ENCODE results near the gene FOXD3. TPM values are rescaled to one million over a fixed set of nuclear protein-coding genes. Genes with fewer than 3 reads are reported as not detected.

The FOXD3 gene
- total RNA-seq, 1 experiment from 2014 or later, result 25.8 TPM

GRCh38 chr1:63319046-63320021 lies 3.0 kb upstream of the FOXD3 start:
- Histone ChIP-seq H3K4ac (ENCODE audit: low read depth, low read length) (no peak overlapping the region), H3K14ac (ENCODE audit: insufficient read depth, low read length) (no peak overlapping the region; the same call in 1 of the 2 replicates), H2AFZ (ENCODE audit: low read length) (no peak overlapping the region), H2BK20ac (ENCODE audit: low read depth, low read length, poor library complexity, severe bottlenecking) (no peak overlapping the region), H3K9me3 (ENCODE audit: control insufficient read depth, low read depth, low read length) (no peaks in the 10 kb centered on the region), H2BK5ac (ENCODE audit: insufficient read length, low read length) (no peak overlapping the region), H3K4me1 (ENCODE audit: insufficient read depth, low read length) (peaks cover 7% of the 10 kb centered on the region; the same call in 1 of the 2 replicates), H2BK12ac (ENCODE audit: insufficient read length, low read depth, low read length) (no peak overlapping the region), H3K79me2 (ENCODE audit: insufficient read depth, low read length) (no peaks in the 10 kb centered on the region; the same call in 1 of the 2 replicates), H4K5ac (ENCODE audit: insufficient read length, low read depth, low read length) (no peak overlapping the region), H4K20me1 (ENCODE audit: control insufficient read depth, insufficient read depth, insufficient read length) (no peaks in the 10 kb centered on the region), H3K56ac (ENCODE audit: insufficient read length, low read depth, low read length) (no peak overlapping the region), H2AK5ac (ENCODE audit: insufficient read length, low read length) (no peak overlapping the region), H3K79me1 (ENCODE audit: insufficient read depth, low read depth, low read length, poor library complexity, severe bottlenecking) (no peaks in the 10 kb centered on the region), H2BK15ac (ENCODE audit: low read depth, low read length) (no peak overlapping the region), H3K23ac (ENCODE audit: insufficient read length, low read depth, low read length) (no peak overlapping the region), H3K18ac (ENCODE audit: insufficient read length, low read depth, low read length) (peak overlapping the region; percentile 2), H3K9ac (ENCODE audit: extremely low read depth, insufficient read length, low read length) (peak overlapping the region; percentile 44), H3K27me3 (ENCODE audit: insufficient read depth, low read length) (no peaks in the 10 kb centered on the region; the same call in 1 of the 2 replicates), H3K23me2 (ENCODE audit: insufficient read length, low read depth, low read length, poor library complexity, severe bottlenecking) (peaks cover 50% of the 10 kb centered on the region), H4K8ac (replicated peaks; ENCODE audit: insufficient read length, low read depth, low read length) (no peak overlapping the region), H3K4me2 (ENCODE audit: insufficient read depth, insufficient read length, low read length) (peak overlapping the region; percentile 95), H3K27ac (ENCODE audit: insufficient read length, low read depth, low read length) (no peak overlapping the region), H4K91ac (ENCODE audit: insufficient read length, low read depth, low read length) (no peak overlapping the region), H3T11ph (ENCODE audit: low read length) (no peak overlapping the region), H2BK120ac (ENCODE audit: low read depth, low read length, poor library complexity, severe bottlenecking) (no peak overlapping the region)
- Mint-ChIP-seq H3K4me3 (peak overlapping the region; percentile 83 to 96), H3K27ac (peak overlapping the region in 1 of 3 experiments; percentile 73; a peak in 2 of 7 replicates), H3K36me3 (ENCODE audit: insufficient read depth in 1 of 3, low read depth in 3 of 3) (peaks cover 0 to 3% (median 0%) of the 10 kb centered on the region in 3 experiments; a peak in 3 of 7 replicates), H3K9me3 (no peaks in the 10 kb centered on the region), H3K4me1 (peaks cover 51 to 53% of the 10 kb centered on the region in 2 experiments), H3K27me3 (ENCODE audit: low read depth) (peaks cover 57% of the 10 kb centered on the region)
- no peak for TF ChIP-seq CTCF (conservative IDR thresholded peaks at IDR 0.05)
- DNase-seq, result peak; percentile 58
- WGBS (ENCODE audit: extremely low coverage, insufficient read length, low lambda C conversion rate), result no CpG with 5 or more reads among the region's 60 CpGs

Data from H9 (cell line).